Astrocyte (in vitro differentiated cells and primary cell): ENCODE measurements around the gene UVSSA. TPM values are rescaled to one million over a fixed set of nuclear protein-coding genes. Genes with fewer than 3 reads are reported as not detected.

Experiments used
- DNase-seq: peaks from one replicate; pipeline ENCODE4 v3.0.0-alpha.2; 2010; ENCODE audit warnings: low read depth
- FAIRE-seq: peaks from 2 replicates; lab custom pipeline; 2011; peaks lifted over from hg19 to GRCh38; lab: Jason Lieb, UNC
- H2AFZ ChIP-seq: 2 replicates; pipeline ENCODE4 v1.6.0; 2012; ENCODE audit warnings: low read depth, low read length, inconsistent platforms
- H3K27ac ChIP-seq: 2 replicates; pipeline ENCODE4 v1.5.1; 2011; ENCODE audit warnings: low read depth, low read length, inconsistent platforms
- H3K27me3 ChIP-seq: 2 replicates; pipeline ENCODE4 v1.6.0; 2011; ENCODE audit warnings: low read length, inconsistent platforms; ENCODE audit not compliant: insufficient read depth
- H3K36me3 ChIP-seq: 2 replicates; pipeline ENCODE4 v1.5.1; 2011; ENCODE audit warnings: low read length, inconsistent platforms; ENCODE audit not compliant: insufficient read depth
- H3K4me1 ChIP-seq: 2 replicates; pipeline ENCODE4 v1.5.1; 2011; ENCODE audit warnings: low read length, inconsistent platforms; ENCODE audit not compliant: insufficient read depth
- H3K4me2 ChIP-seq: 2 replicates; pipeline ENCODE4 v1.6.0; 2012; ENCODE audit warnings: low read length, inconsistent platforms
- H3K4me3 ChIP-seq: 2 replicates; pipeline ENCODE4 v1.5.1; 2011; ENCODE audit warnings: low read depth, mild to moderate bottlenecking, low read length, inconsistent platforms; ENCODE audit not compliant: insufficient read depth
- H3K79me2 ChIP-seq: 2 replicates; pipeline ENCODE4 v1.6.0; 2012; ENCODE audit warnings: mild to moderate bottlenecking, low read length, inconsistent platforms; ENCODE audit not compliant: insufficient read depth
- H3K9ac ChIP-seq: 2 replicates; pipeline ENCODE4 v1.6.0; 2012; ENCODE audit warnings: mild to moderate bottlenecking, low read length, inconsistent platforms
- H3K9me3 ChIP-seq: 2 replicates; pipeline ENCODE4 v1.5.1; 2012; ENCODE audit warnings: low read depth, mild to moderate bottlenecking, low read length, inconsistent platforms; ENCODE audit not compliant: insufficient read depth
- H4K20me1 ChIP-seq: 2 replicates; pipeline ENCODE4 v1.6.0; 2012; ENCODE audit warnings: low read length, inconsistent platforms; ENCODE audit not compliant: insufficient read depth
- H3K27ac Mint-ChIP-seq: one replicate; pipeline ENCODE4 v1.8.0; 2021; ENCODE audit warnings: mild to moderate bottlenecking, mixed read lengths; ENCODE audit not compliant: unreplicated experiment
- H3K27me3 Mint-ChIP-seq: one replicate; pipeline ENCODE4 v1.8.0; 2021; ENCODE audit warnings: low read depth, mixed read lengths; ENCODE audit not compliant: unreplicated experiment
- H3K36me3 Mint-ChIP-seq: one replicate; pipeline ENCODE4 v1.8.0; 2021; ENCODE audit warnings: low read depth, mixed read lengths; ENCODE audit not compliant: unreplicated experiment
- H3K4me1 Mint-ChIP-seq: one replicate; pipeline ENCODE4 v1.8.0; 2021; ENCODE audit warnings: low read depth, mixed read lengths; ENCODE audit not compliant: unreplicated experiment
- H3K4me3 Mint-ChIP-seq: one replicate; pipeline ENCODE4 v1.8.0; 2021; ENCODE audit warnings: mild to moderate bottlenecking, moderate library complexity, mixed read lengths; ENCODE audit not compliant: unreplicated experiment
- H3K9me3 Mint-ChIP-seq: one replicate; pipeline ENCODE4 v1.8.0; 2021; ENCODE audit warnings: mild to moderate bottlenecking, mixed read lengths; ENCODE audit not compliant: unreplicated experiment
- CTCF ChIP-seq: IDR thresholded peaks from 2 replicates; pipeline ENCODE4 v1.5.1; 2011; ENCODE audit warnings: low read depth, mild to moderate bottlenecking, inconsistent platforms, low read length, moderate library complexity; ENCODE audit not compliant: insufficient read depth
- EZH2 ChIP-seq: IDR thresholded peaks from 2 replicates; pipeline ENCODE4 v1.6.1; 2012; ENCODE audit warnings: mild to moderate bottlenecking, low read length, inconsistent platforms; ENCODE audit not compliant: insufficient read depth
- total RNA-seq: library from RNA; stranded (reverse); gene quantifications from 2 replicates; pipeline ENCODE4 v1.2.1, GENCODE V29; 2021

The UVSSA gene
- total RNA-seq, 1 donor from 2014 or later, result 14.8 TPM

GRCh38 chr4:1325681-1326635, 21.1 kb upstream of the UVSSA start:
- Histone ChIP-seq H2AFZ (no peak overlapping the region), H3K4me3 (no peak overlapping the region), H3K9ac (no peak overlapping the region), H3K79me2 (peaks cover 42% of the 10 kb centered on the region), H3K27ac (peak overlapping the region; percentile 93), H3K9me3 (peaks cover 12% of the 10 kb centered on the region), H3K4me2 (no peak overlapping the region), H3K27me3 (no peaks in the 10 kb centered on the region), H4K20me1 (peaks cover 34% of the 10 kb centered on the region), H3K4me1 (peaks cover 17% of the 10 kb centered on the region), H3K36me3 (peaks cover 2% of the 10 kb centered on the region)
- Mint-ChIP-seq H3K4me3 (no peak overlapping the region), H3K4me1 (peaks cover 3% of the 10 kb centered on the region), H3K27me3 (no peaks in the 10 kb centered on the region), H3K27ac (no peak overlapping the region), H3K36me3 (peaks cover 7% of the 10 kb centered on the region), H3K9me3 (no peaks in the 10 kb centered on the region)
- no peak for TF ChIP-seq EZH2
- no peak for TF ChIP-seq CTCF
- no peak for DNase-seq
- FAIRE-seq, result no peak

GRCh38 chr4:1326751-1327525, 20.1 kb upstream of the UVSSA start:
- Mint-ChIP-seq H3K4me1 (peaks cover 3% of the 10 kb centered on the region), H3K36me3 (peaks cover 9% of the 10 kb centered on the region), H3K9me3 (no peaks in the 10 kb centered on the region), H3K27ac (no peak overlapping the region), H3K4me3 (no peak overlapping the region), H3K27me3 (no peaks in the 10 kb centered on the region)
- Histone ChIP-seq H3K9me3 (peaks cover 12% of the 10 kb centered on the region), H3K79me2 (peaks cover 50% of the 10 kb centered on the region), H3K4me1 (peaks cover 17% of the 10 kb centered on the region), H3K27me3 (no peaks in the 10 kb centered on the region), H3K27ac (no peak overlapping the region), H3K36me3 (peaks cover 2% of the 10 kb centered on the region), H3K9ac (no peak overlapping the region), H2AFZ (no peak overlapping the region), H3K4me3 (no peak overlapping the region), H4K20me1 (peaks cover 41% of the 10 kb centered on the region), H3K4me2 (no peak overlapping the region)
- FAIRE-seq (no peak), DNase-seq (no peak)
- TF ChIP-seq EZH2 (no peak), CTCF (no peak)
